HAP-1 (cell line): ENCODE measurements around the gene MAGI1.
"Not testable (repeated sequence)": the region's sequence is repeated elsewhere in the genome, so short reads cannot be mapped to it uniquely, and the experiment has no call there.

Experiments
- DNase-seq, 2 experiments: peaks; one replicate each; pipeline ENCODE4 v3.0.0-alpha.2; 2016 to 2020; ENCODE audit warnings: low spot score in 2 of 2
- H3K27me3 ChIP-seq: fragments of 250-450 bp; sonication (Bioruptor Pico); 2 replicates; pipeline ENCODE4 v1.5.1; 2020; ENCODE audit warnings: low read depth, mild to moderate bottlenecking, moderate library complexity
- H3K36me3 ChIP-seq: fragments of 250-450 bp; sonication (Bioruptor Pico); replicated peaks from 2 replicates; pipeline ENCODE4 v1.5.1; 2020; ENCODE audit warnings: mild to moderate bottlenecking
- H3K4me1 ChIP-seq: fragments of 250-450 bp; sonication (Bioruptor Pico); 2 replicates; pipeline ENCODE4 v1.5.1; 2020; ENCODE audit warnings: mild to moderate bottlenecking
- H3K4me3 ChIP-seq: fragments of 250-450 bp; sonication (Bioruptor Pico); 2 replicates; pipeline ENCODE4 v1.5.1; 2020; ENCODE audit warnings: mild to moderate bottlenecking, moderate library complexity
- H3K9me3 ChIP-seq: fragments of 250-450 bp; sonication (Bioruptor Pico); 2 replicates; pipeline ENCODE4 v1.5.1; 2020; ENCODE audit warnings: mild to moderate bottlenecking, moderate library complexity
- in situ Hi-C: fragments of 300-500 bp; cut with MboI; formaldehyde crosslinking; loops from 3 replicates; pipeline ENCODE4 v1.14.3; 2020; ENCODE audit warnings: low sequenced_read_pairs, inconsistent platforms, mixed read lengths

MAGI1 gene

GRCh38 chr3:65730449-65730848, 308.3 kb downstream of the MAGI1 start:
- in situ Hi-C loops: loop anchor here (10.0 to 25.0 kb wide), 2 partner anchors 286 to 1193 kb away; no protein-coding TSS in a partner anchor
- H3K4me1 ChIP-seq: no peaks in the 10 kb centered on the region
- H3K4me3 ChIP-seq: no peak overlapping the region
- H3K36me3 ChIP-seq: no peaks in the 10 kb centered on the region
- DNase-seq: no peak
- H3K9me3 ChIP-seq: no peaks in the 10 kb centered on the region
- peaks cover 3% of the 10 kb centered on the region; the same call in 1 of the 2 replicates for H3K27me3 ChIP-seq

- no peaks in the 10 kb centered on the region for H3K36me3 ChIP-seq
- no peak for DNase-seq
- no peak overlapping the region for H3K4me3 ChIP-seq
- peaks cover 3% of the 10 kb centered on the region; the same call in 1 of the 2 replicates for H3K27me3 ChIP-seq
- no peaks in the 10 kb centered on the region for H3K9me3 ChIP-seq
- no peaks in the 10 kb centered on the region for H3K4me1 ChIP-seq
- in situ Hi-C loops: loop anchor here (10.0 to 25.0 kb wide), 2 partner anchors 285 to 1193 kb away; no protein-coding TSS in a partner anchor
Observed at GRCh38 chr3:65729973-65730372, 308.7 kb downstream of the MAGI1 start.

GRCh38 chr3:65729555-65729954, 309.2 kb downstream of the MAGI1 start:
- Histone ChIP-seq H3K4me3 (no peak overlapping the region), H3K36me3 (no peaks in the 10 kb centered on the region), H3K27me3 (peaks cover 3% of the 10 kb centered on the region; the same call in 1 of the 2 replicates), H3K4me1 (no peaks in the 10 kb centered on the region), H3K9me3 (no peaks in the 10 kb centered on the region)
- in situ Hi-C loops: loop anchor here (25.0 kb wide), 1 partner anchor 1192 kb away; no protein-coding TSS in a partner anchor
- DNase-seq: no peak

- no peak for DNase-seq
- H3K4me3 ChIP-seq: no peak overlapping the region
- in situ Hi-C loops: loop anchor here (25.0 kb wide), 1 partner anchor 1191 kb away; no protein-coding TSS in a partner anchor
- H3K9me3 ChIP-seq: no peaks in the 10 kb centered on the region
- peaks cover 3% of the 10 kb centered on the region; the same call in 1 of the 2 replicates for H3K27me3 ChIP-seq
- no peaks in the 10 kb centered on the region for H3K4me1 ChIP-seq
- no peaks in the 10 kb centered on the region for H3K36me3 ChIP-seq
Observed at GRCh38 chr3:65728138-65728537, 310.6 kb downstream of the MAGI1 start.

DNA sequence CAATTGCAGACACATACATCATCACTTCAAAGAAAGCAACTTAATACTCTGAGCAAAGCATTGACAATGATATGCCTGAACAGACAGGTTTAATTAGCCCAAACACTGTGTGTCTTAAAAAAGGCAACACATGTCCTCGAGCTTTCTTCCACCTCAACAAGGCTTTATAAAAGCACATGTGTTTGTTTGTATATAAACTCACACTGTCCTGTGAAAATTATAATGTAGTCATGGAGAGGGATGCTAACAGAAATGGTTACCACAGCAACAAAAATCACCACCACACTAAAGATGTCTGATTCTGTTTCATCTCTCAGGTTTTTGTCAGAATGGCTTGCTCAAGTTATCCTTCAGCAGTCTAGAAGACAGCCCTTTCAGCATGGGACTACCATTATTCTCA, 314.7 kb downstream of the MAGI1 start:
- DNase-seq: no peak
- H3K27me3 ChIP-seq: no peaks in the 10 kb centered on the region; the same call in 1 of the 2 replicates
- in situ Hi-C loops: no loop called here
- no peaks in the 10 kb centered on the region for H3K9me3 ChIP-seq
- no peak overlapping the region for H3K4me3 ChIP-seq
- H3K36me3 ChIP-seq: no peaks in the 10 kb centered on the region
- H3K4me1 ChIP-seq: peaks cover 13% of the 10 kb centered on the region

GRCh38 chr3:65723011-65723410, 315.7 kb downstream of the MAGI1 start:
- Histone ChIP-seq H3K27me3 (no peaks in the 10 kb centered on the region; the same call in 1 of the 2 replicates), H3K4me1 (peaks cover 13% of the 10 kb centered on the region), H3K4me3 (no peak overlapping the region), H3K9me3 (no peaks in the 10 kb centered on the region), H3K36me3 (no peaks in the 10 kb centered on the region)
- DNase-seq: no peak
- in situ Hi-C loops: no loop called here

DNA sequence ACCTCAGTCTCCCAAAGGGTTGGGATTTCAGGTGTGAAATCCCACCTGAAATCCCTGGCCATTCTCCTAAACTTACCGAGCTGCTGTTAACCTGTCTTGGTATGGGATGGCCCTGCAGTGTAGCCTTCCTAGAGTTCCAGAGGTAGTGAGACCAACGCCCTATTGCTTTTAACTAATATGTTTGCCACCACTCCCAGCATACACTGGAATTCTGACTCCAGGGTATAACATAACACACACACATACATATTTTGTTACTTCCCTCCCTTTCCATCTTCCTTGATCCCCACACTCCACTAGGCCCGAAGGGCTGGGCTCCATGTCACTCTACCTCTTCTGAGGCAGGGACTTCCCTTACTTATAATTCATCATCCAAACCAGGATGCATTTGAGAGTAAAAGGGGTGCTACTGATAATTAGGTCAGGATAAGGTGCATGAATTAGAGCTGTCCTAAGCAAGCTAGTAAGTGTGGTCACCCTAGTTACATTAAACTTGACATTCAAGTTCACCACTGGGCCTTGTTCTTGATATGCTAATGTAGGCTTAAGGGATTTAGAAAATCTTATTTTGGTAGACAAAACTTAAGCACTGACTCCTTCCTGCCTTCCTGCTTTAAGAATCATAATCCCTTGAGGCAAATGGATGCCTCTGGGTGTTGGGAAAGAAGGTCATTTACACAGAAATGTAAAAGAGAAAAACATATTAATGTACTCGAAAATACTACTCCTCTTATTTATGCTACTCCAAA, 317.6 kb downstream of the MAGI1 start:
- Histone ChIP-seq H3K9me3 (no peaks in the 10 kb centered on the region), H3K36me3 (no peaks in the 10 kb centered on the region), H3K4me3 (no peak overlapping the region), H3K4me1 (peaks cover 13% of the 10 kb centered on the region), H3K27me3 (no peaks in the 10 kb centered on the region; the same call in 1 of the 2 replicates)
- in situ Hi-C loops: no loop called here
- DNase-seq: peak; percentile 38 to 95

- not testable (repeated sequence) for DNase-seq
Observed at GRCh38 chr3:65719639-65720038, 319.1 kb downstream of the MAGI1 start.

GRCh38 chr3:65717676-65718346, 320.9 kb downstream of the MAGI1 start:
- no peak for DNase-seq
- peaks cover 13% of the 10 kb centered on the region for H3K4me1 ChIP-seq
- H3K9me3 ChIP-seq: no peaks in the 10 kb centered on the region
- no peaks in the 10 kb centered on the region for H3K27me3 ChIP-seq
- H3K36me3 ChIP-seq: no peaks in the 10 kb centered on the region
- in situ Hi-C loops: no loop called here
- H3K4me3 ChIP-seq: no peak overlapping the region

More at GRCh38 chr3:65719639-65720038, 319.1 kb downstream of the MAGI1 start:
- H3K4me3 ChIP-seq, H3K36me3 ChIP-seq, H3K27me3 ChIP-seq, H3K9me3 ChIP-seq, in situ Hi-C loops: not testable (repeated sequence)
- H3K4me1 ChIP-seq: peaks cover 13% of the 10 kb centered on the region

DNA sequence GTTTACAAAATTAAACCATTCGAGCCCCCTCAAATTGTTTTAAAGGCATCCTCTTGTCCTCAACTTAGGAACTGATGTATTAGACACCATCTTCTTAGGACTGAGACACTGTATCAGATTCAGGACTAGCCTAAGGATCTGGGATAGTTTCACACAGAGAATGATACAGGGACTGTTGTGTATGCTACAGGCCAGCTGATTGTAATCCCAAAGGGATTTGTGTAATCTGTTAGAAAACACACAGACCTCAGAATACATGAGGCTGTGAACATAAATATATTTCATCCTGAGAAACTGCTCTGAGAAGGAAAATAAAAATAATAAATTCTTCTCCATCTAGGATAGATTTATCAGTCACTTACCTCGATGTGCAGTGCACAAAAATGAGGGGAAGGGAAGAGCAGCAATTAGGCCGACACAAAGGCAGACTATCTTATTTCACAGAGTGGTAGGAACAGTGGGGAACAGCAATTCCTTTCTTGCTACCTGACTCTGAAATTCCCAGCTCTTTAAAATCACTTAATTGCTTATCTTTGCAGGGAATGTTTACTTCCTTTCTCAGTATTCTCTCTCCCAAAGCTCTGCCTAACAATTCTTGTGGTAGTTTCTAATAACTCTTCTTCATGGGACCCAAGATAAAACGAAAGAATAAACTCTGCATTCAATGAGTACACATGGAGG, 322.5 kb downstream of the MAGI1 start:
- no peaks in the 10 kb centered on the region for H3K9me3 ChIP-seq
- H3K27me3 ChIP-seq: no peaks in the 10 kb centered on the region
- H3K4me1 ChIP-seq: peaks cover 6% of the 10 kb centered on the region
- no peaks in the 10 kb centered on the region for H3K36me3 ChIP-seq
- in situ Hi-C loops: no loop called here
- DNase-seq: no peak
- H3K4me3 ChIP-seq: no peak overlapping the region

DNA sequence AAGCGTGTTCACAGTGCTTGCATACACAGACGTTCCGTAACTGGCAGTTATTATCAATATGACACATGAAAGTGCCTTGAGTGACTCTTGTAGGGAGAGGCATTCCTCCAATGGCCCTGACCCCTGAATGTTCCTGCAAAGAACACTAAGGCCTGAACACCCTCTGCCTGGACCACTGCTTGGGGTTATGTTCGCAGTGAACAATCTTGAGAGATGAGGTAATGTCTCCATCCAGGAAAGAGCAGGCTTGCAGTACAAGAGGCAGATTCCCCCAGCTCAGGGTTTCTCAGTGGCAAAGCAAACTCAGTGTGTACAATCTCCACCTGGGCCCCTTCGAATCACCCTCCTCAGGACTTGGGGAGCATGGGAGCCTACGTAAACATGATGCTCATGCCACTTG, 324.6 kb downstream of the MAGI1 start:
- Histone ChIP-seq H3K27me3 (no peaks in the 10 kb centered on the region), H3K4me1 (no peaks in the 10 kb centered on the region), H3K9me3 (no peaks in the 10 kb centered on the region), H3K36me3 (no peaks in the 10 kb centered on the region), H3K4me3 (no peak overlapping the region)
- no peak for DNase-seq
- in situ Hi-C loops: no loop called here

DNA sequence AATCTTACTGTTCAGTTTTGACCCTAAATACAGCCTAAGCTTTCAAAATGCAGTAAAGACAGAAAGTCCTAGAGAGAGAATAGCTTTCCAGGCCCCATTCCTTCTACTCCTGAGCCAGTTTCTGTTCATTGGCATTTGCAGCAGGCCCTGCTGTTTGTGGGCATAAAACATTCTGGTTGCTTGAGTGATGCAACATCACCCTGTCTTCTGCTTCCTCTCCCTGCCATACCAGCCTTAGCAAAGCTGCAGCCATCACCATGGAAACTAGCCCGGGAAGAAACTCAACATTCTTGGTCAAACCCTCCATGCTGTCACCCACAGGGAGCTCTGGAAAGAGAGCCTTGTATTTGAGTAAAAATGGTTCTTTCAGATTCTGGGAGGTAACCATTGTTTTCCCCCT, 325.7 kb downstream of the MAGI1 start:
- no peaks in the 10 kb centered on the region for H3K9me3 ChIP-seq
- H3K4me1 ChIP-seq: no peaks in the 10 kb centered on the region
- H3K36me3 ChIP-seq: no peaks in the 10 kb centered on the region
- no peak for DNase-seq
- H3K27me3 ChIP-seq: no peaks in the 10 kb centered on the region
- H3K4me3 ChIP-seq: no peak overlapping the region
- in situ Hi-C loops: no loop called here

DNA sequence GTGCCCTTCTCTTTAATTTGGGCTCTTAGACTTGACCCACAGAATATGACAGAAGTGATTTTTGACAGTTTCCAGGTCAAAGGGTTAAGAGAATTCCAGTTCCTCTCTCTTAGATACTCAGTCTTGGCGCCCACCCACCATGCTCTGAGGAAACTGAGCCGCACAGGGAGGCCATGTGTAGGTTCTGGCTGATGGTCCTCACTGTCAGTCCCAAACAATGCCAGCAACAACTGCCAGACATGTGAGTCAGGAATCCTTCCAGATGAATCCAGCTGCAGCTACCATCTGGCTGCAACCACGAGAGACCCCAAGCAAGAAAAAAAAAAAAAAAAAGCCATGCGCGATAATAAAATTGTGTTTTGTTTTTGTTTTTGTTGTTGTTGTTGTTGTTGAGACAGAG, 326.6 kb downstream of the MAGI1 start:
- H3K4me1 ChIP-seq: no peaks in the 10 kb centered on the region
- H3K27me3 ChIP-seq: no peaks in the 10 kb centered on the region
- H3K4me3 ChIP-seq: no peak overlapping the region
- in situ Hi-C loops: no loop called here
- no peaks in the 10 kb centered on the region for H3K36me3 ChIP-seq
- no peak for DNase-seq
- H3K9me3 ChIP-seq: no peaks in the 10 kb centered on the region
